ENCODE data around the gene ARPC2.
"Not testable (repeated sequence)": the region's sequence is repeated elsewhere in the genome, so short reads cannot be mapped to it uniquely, and the experiment has no call there.

The ARPC2 gene

GRCh38 chr2:218271865-218272530 lies 55.0 kb downstream of the ARPC2 start:
- no peak for DNase-seq

- DNase-seq = peak; percentile 89
Observed at GRCh38 chr2:218272531-218273212, 55.7 kb downstream of the ARPC2 start.

- DNase-seq = not testable (repeated sequence)
Observed at GRCh38 chr2:218273214-218273907, 56.4 kb downstream of the ARPC2 start.

- no peak for DNase-seq
Observed at GRCh38 chr2:218273908-218274249, 56.9 kb downstream of the ARPC2 start.

- DNase-seq = no peak
Observed at GRCh38 chr2:218274586-218274985, 57.6 kb downstream of the ARPC2 start.

GRCh38 chr2:218275371-218276072 lies 58.5 kb downstream of the ARPC2 start:
- no peak for DNase-seq

GRCh38 chr2:218276986-218277755 lies 60.2 kb downstream of the ARPC2 start:
- no peak for DNase-seq

- no peak for DNase-seq
Observed at GRCh38 chr2:218277921-218278320, 60.9 kb downstream of the ARPC2 start.

GRCh38 chr2:218278531-218279360 lies 61.8 kb downstream of the ARPC2 start:
- DNase-seq = no peak

GRCh38 chr2:218280260-218280870 lies 63.4 kb downstream of the ARPC2 start:
- DNase-seq = no peak

GRCh38 chr2:218281449-218281848 lies 64.5 kb downstream of the ARPC2 start:
- DNase-seq = no peak

- peak; percentile 57 for DNase-seq
Observed at GRCh38 chr2:218282173-218282991, 65.4 kb downstream of the ARPC2 start.

GRCh38 chr2:218284106-218284811 lies 67.3 kb downstream of the ARPC2 start:
- no peak for DNase-seq

GRCh38 chr2:218285604-218286003 lies 68.6 kb downstream of the ARPC2 start:
- peak; percentile 51 for DNase-seq

- DNase-seq = peak; percentile 96
Observed at GRCh38 chr2:218286570-218287459, 69.8 kb downstream of the ARPC2 start.

- no peak for DNase-seq
Observed at GRCh38 chr2:218289639-218290315, 72.8 kb downstream of the ARPC2 start.

GRCh38 chr2:218290316-218291261 lies 73.6 kb downstream of the ARPC2 start:
- peak; percentile 43 for DNase-seq
